Loucy (cell line): ENCODE measurements around the gene CHD6.

Experiments used
- CTCF ChIP-seq: fragments of 200-600 bp; sonication (generic); conservative IDR thresholded peaks from 2 replicates; pipeline ENCODE4 v1.5.1; 2014; ENCODE audit warnings: mild to moderate bottlenecking, antibody characterized with exemption, low read length
- EZH2phosphoT487 ChIP-seq: fragments of 200-600 bp; IDR thresholded peaks from 2 replicates; pipeline ENCODE4 v1.6.1; 2018; ENCODE audit warnings: antibody characterized with exemption, mild to moderate bottlenecking, moderate library complexity, borderline replicate concordance

GRCh38 chr20:41631826-41632225 is 13.6 kb upstream of the CHD6 start:
- no peak for TF ChIP-seq CTCF
- TF ChIP-seq EZH2phosphoT487 = no peak
